AG09309 (cell line): ENCODE results near the gene ASCC1.
A peak's percentile ranks its signal among the peaks of the same experiment; 100 is the strongest.

Experiments used
- DNase-seq: peaks from one replicate; pipeline ENCODE4 v3.0.0-alpha.2; 2010; ENCODE audit warnings: low read depth
- H3K4me3 ChIP-seq: 2 replicates; pipeline ENCODE4 v1.5.1; 2011; ENCODE audit warnings: mild to moderate bottlenecking, low read depth, low read length, moderate library complexity; ENCODE audit not compliant: control insufficient read depth
- TF ChIP-seq, protein P1 (sequence below): IDR thresholded peaks from 2 replicates; pipeline ENCODE4 v1.5.1; 2011; ENCODE audit warnings: mild to moderate bottlenecking, low read depth, low read length, inconsistent platforms; ENCODE audit not compliant: insufficient read depth, control insufficient read depth; ENCODE audit errors: missing control alignments

The ASCC1 gene

DNA sequence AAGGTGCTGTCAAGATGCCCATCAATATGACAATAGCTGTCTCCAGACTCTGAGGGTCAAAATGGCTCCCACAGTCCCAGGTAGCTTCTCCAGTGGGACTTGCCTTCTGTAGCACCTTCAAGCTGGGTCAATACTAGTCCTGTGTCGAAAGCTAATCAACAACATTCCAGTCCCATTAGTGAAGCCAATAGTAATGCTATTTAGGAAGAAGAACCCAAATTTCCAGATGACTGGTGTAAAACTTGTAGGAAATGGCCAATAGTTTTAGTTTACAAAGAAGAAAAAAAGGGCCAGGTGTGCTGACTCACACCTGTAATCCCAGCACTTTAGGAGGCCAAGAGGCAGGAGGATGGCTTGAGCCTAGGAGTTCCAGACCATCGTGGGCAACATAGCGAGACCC is 125.8 kb downstream of the ASCC1 start:
- H3K4me3 ChIP-seq, result no peak overlapping the region
- DNase-seq, result no peak
- TF ChIP-seq, protein P1, sequence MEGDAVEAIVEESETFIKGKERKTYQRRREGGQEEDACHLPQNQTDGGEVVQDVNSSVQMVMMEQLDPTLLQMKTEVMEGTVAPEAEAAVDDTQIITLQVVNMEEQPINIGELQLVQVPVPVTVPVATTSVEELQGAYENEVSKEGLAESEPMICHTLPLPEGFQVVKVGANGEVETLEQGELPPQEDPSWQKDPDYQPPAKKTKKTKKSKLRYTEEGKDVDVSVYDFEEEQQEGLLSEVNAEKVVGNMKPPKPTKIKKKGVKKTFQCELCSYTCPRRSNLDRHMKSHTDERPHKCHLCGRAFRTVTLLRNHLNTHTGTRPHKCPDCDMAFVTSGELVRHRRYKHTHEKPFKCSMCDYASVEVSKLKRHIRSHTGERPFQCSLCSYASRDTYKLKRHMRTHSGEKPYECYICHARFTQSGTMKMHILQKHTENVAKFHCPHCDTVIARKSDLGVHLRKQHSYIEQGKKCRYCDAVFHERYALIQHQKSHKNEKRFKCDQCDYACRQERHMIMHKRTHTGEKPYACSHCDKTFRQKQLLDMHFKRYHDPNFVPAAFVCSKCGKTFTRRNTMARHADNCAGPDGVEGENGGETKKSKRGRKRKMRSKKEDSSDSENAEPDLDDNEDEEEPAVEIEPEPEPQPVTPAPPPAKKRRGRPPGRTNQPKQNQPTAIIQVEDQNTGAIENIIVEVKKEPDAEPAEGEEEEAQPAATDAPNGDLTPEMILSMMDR, result no peak

DNA sequence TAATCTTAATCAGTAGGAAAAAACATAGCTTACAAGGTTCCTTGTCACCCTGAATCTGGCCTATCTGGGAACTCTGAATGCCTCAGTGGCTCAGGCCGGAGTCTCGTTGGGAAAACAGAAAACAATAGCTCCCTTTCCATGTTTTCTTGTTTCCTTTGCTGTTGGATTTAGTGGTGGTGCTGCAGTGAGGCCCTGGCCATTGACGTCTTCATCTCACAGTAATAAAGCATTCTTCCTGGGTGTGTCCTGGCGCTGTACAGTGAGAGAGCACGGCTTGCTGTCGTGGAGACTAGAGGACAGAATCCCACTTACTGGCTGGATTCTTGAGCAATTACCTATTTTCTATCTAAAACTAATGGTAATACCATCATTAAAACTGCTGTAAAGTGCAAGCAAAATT is 126.5 kb downstream of the ASCC1 start:
- H3K4me3 ChIP-seq, result no peak overlapping the region
- no peak for DNase-seq
- TF ChIP-seq, protein P1, result no peak

DNA sequence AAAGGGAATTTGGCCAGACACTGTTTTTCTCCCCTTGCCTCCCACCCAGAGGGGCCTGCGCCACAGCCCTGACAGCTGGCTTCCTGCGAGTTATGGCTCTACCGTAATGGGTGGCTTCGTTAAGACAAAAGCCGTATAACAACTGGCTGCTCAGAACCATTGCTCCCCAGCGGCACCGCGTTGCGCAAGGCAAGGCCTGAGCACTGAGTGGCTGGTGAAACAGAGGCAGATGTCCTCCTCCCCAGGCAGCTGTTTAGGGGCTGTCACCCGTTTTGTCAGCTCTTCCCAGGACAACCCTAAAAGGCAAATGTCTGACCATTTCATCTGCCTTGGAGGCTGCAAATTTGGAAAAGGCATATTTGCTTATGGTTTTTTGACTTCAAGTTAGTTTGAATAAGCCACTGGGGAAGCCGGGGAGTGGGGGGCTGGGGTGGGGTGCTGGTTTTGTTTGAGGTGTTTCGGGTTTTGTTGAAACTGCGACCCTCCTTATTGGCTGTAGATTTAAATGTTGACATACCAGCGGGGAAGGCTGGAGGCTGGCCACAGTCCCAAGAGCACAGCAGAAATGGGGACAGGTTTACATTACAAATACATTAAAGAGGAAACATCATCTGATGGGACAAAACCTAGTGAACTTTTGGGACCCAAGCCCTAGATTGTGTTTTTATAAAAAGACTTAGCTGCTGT is 127.0 kb downstream of the ASCC1 start:
- H3K4me3 ChIP-seq, result no peak overlapping the region
- TF ChIP-seq, protein P1, result no peak
- no peak for DNase-seq

DNA sequence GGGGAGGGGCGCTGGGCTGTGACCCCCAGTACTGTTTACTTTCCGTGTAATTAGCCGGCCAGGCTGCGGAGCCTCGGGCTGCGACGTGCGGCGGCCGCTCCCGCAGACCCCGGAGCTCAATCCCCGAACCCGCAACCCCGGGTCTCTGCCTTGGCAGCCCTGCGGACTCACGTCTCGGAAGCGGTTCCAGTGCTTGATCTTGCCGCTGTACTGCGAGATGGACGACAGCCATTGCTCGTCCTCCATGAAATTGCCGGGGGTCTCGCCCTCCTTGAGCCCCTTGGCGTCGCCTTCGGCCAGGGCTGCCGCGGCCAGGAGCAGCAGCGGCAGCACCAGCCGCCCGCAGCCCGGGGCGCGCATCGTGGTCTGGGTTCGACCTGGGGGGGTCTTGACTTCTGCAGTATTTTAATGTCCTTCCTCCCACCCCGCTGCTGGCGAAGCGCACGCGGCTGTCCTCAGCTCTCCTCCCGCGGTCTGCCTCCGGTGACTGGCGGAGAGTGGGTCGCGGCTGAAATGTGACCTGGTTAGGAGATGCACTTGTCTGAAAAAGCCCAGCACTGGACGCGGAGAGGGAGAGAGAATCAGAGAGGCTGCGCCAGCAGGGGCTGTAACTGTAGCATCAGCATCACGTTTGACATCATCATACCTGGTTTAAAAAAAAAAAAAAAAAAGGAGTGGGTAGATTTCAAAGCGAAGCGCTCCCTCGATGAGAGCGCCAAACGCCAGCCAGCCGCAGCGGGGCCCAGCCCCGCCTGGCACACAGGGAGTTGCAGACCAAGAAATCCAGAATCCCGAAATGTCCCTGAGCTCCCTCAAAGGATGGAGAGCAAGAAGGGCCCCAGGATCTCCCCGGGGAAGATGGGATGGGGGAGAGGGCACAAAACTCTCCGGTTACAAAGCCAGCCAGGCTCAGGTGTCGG is 127.8 kb downstream of the ASCC1 start, which contains the start of gene SPOCK2:
Gene SPOCK2, minus strand, starts transcription at position 583 of the 920 bp plus-strand sequence. Its CDS starts 223 bp downstream, at position 360.
- DNase-seq, result no peak
- peak within 1 kb of the TSS; percentile 2; the same call in 1 of the 2 replicates for H3K4me3 ChIP-seq
- TF ChIP-seq, protein P1, result no peak

DNA sequence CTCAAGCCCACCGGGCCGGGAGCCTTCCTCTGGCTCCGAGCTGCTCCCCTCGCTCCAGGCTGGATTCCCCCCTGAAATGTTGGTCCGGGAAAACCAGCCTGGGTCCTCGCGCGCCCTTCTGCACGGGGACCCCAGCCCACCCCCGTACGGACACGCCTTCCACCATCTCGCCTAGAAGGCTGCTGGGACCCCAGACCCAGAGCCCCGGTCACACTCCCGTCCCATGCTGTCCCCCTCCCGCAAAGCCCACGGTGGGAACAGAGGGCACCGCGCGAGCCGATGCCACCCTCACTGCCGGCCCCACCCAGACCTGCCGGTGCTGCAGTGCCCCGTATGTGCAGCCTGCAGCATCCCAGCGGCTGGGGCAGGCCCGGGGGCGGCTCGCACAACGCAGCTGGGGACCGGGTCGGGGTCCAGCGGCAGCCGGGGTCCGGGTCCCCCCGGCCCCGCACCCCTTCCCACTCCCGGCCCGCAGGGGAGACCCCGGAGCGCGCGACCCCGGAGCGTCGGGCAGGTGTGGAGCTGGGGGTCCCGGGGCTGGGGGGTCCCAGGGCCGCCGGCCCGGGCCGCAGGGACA is 128.6 kb downstream of the ASCC1 start:
- H3K4me3 ChIP-seq, result no peak overlapping the region
- TF ChIP-seq, protein P1, result no peak
- DNase-seq, result no peak

DNA sequence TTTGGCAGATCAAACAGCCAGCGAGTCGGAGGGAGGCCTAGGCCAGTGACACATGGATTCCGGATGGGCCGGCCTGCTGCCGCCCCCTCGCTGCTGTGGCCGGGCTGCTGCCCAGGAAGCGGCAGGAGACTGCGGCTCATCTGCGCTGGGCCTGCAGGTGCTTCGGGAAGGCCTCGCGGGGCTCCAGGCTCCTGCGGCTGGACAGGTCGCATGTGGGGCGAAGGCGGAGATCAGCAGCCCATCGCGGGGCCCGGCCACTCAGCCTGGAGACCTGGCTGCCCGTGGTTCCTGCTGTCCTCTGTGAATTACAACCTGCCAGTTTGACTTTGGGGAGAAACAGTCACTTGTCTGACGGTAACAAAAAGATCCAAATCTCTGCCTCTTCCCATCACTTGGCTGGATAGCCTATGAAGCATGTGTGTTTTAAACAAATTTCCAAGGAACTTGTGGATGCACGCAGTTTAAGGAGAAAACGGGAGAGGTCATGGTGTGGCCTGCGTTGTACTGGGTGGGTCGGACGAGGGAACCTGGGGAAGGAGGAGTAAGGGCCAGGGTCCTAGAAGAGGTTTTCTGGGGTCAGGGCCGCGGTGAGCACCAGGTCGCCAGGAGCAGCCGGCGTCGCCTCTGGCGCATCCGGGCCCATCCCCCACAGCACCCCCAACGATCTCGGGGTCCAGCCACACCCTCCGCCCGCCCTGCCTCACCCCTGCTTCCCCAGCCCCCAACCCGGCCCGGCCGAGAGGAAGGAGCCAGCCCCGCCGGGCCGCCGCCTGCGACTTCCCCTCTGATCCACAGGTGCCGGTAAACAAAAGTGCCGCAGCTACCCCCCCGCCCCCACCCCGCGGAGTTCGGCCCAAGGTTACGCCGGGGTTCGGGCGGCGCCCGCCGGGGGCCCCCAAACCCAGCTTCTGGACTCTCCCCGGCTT is 129.3 kb downstream of the ASCC1 start:
- DNase-seq, result no peak
- H3K4me3 ChIP-seq, result no peak overlapping the region

More for the DNA sequence above, 129.3 kb downstream of the ASCC1 start:
- TF ChIP-seq, protein P1, result no peak
